HepG2 (cell line): ENCODE results near the gene NET1. TPM values are rescaled to one million over a fixed set of nuclear protein-coding genes. Genes with fewer than 3 reads are reported as not detected.
A peak's percentile ranks its signal among the peaks of the same experiment; 100 is the strongest.

Experiments
- CENPT ChIP-seq: sonication (generic); formaldehyde crosslinking; IDR thresholded peaks from 2 replicates; pipeline ENCODE4 v1.8.0; 2022; ENCODE audit warnings: low read depth, mild to moderate bottlenecking, moderate library complexity, missing genetic modification reagents
- CREB1 ChIP-seq, 2 experiments: fragments of 450-650 bp in 1 of 2; IDR thresholded peaks; 2 replicates each; pipeline ENCODE4 v1.6.1; 2016 to 2017; ENCODE audit warnings: control low read depth in 1 of 2, mild to moderate bottlenecking in 1 of 2, missing compliant biosample characterization in 1 of 2, missing genetic modification characterization in 1 of 2
- ESRRA ChIP-seq: sonication (generic); formaldehyde crosslinking; IDR thresholded peaks from 2 replicates; pipeline ENCODE4 v1.5.1; 2020; ENCODE audit warnings: mild to moderate bottlenecking, low read depth, missing genetic modification reagents
- FIP1L1 ChIP-seq: fragments of 200-400 bp; formaldehyde crosslinking; IDR thresholded peaks from 2 replicates; pipeline ENCODE4 v1.6.1; 2018; ENCODE audit warnings: low read depth, mild to moderate bottlenecking, low read length, moderate library complexity, borderline replicate concordance; ENCODE audit not compliant: insufficient read depth
- GFI1 ChIP-seq: sonication (generic); formaldehyde crosslinking; IDR thresholded peaks from 2 replicates; pipeline ENCODE4 v1.5.0; 2020; ENCODE audit warnings: missing genetic modification reagents, mild to moderate bottlenecking, borderline replicate concordance
- HOXA7 ChIP-seq: sonication (generic); formaldehyde crosslinking; IDR thresholded peaks from 2 replicates; pipeline ENCODE4 v1.8.1; 2022; ENCODE audit warnings: mild to moderate bottlenecking, missing genetic modification reagents, moderate library complexity
- JUND ChIP-seq: sonication (generic); formaldehyde crosslinking; IDR thresholded peaks from 2 replicates; pipeline ENCODE4 v1.8.0; 2022; ENCODE audit warnings: mild to moderate bottlenecking, missing genetic modification reagents
- MAFK ChIP-seq, 2 experiments: IDR thresholded peaks in 1 of 2; conservative IDR thresholded peaks in 1 of 2; 2 replicates each; pipeline ENCODE4 v1.6.1; 2011; ENCODE audit warnings: improper control_type of control experiment in 2 of 2, low read length in 2 of 2
- NRL ChIP-seq: sonication (generic); formaldehyde crosslinking; IDR thresholded peaks from 2 replicates; pipeline ENCODE4 v1.5.0; 2020; ENCODE audit warnings: missing genetic modification reagents, mild to moderate bottlenecking, moderate library complexity, borderline replicate concordance
- PPARG ChIP-seq: conservative IDR thresholded peaks from 2 replicates; pipeline ENCODE4 v1.6.1; 2016; ENCODE audit warnings: missing biosample characterization, missing genetic modification reagents
- TGIF2 ChIP-seq: IDR thresholded peaks from 2 replicates; pipeline ENCODE4 v1.6.1; 2016; ENCODE audit warnings: control low read depth, missing compliant biosample characterization
- ZNF12 ChIP-seq: sonication (generic); formaldehyde crosslinking; IDR thresholded peaks from 2 replicates; pipeline ENCODE4 v1.5.0; 2020; ENCODE audit warnings: missing genetic modification reagents
- ZNF230 ChIP-seq: sonication (generic); formaldehyde crosslinking; IDR thresholded peaks from 2 replicates; pipeline ENCODE4 v1.4.0; 2020; ENCODE audit warnings: mild to moderate bottlenecking, missing genetic modification reagents
- ZNF350 ChIP-seq: sonication (generic); formaldehyde crosslinking; IDR thresholded peaks from 2 replicates; pipeline ENCODE4 v1.4.0; 2020; ENCODE audit warnings: mild to moderate bottlenecking, low read depth, missing genetic modification reagents, borderline replicate concordance
- ZNF616 ChIP-seq: sonication (generic); formaldehyde crosslinking; IDR thresholded peaks from 2 replicates; pipeline ENCODE4 v1.5.0; 2020; ENCODE audit warnings: low read depth, mild to moderate bottlenecking, missing genetic modification reagents
- ZNF720 ChIP-seq: sonication (generic); formaldehyde crosslinking; IDR thresholded peaks from 2 replicates; pipeline ENCODE4 v1.4.0; 2020; ENCODE audit warnings: missing genetic modification reagents
- ZNF781 ChIP-seq: sonication (generic); formaldehyde crosslinking; IDR thresholded peaks from 2 replicates; pipeline ENCODE4 v1.5.1; 2020; ENCODE audit warnings: borderline replicate concordance, mild to moderate bottlenecking, missing genetic modification reagents; ENCODE audit errors: not compliant biosample characterization
- polyA plus RNA-seq, 8 experiments: library from polyadenylated mRNA; depleted of rRNA in 3 of 8; stranded (reverse) in 7 of 8; unstranded in 1 of 8; fragments of >200 nt; fragmentation: Illumina TruSeq in 4 of 8; extraction: Trizol in 4 of 8; gene quantifications; 2 replicates each; pipeline versions ENCODE4 v1.2.1 to v1.2.3, GENCODE V29; 2011 to 2016; ENCODE audit warnings: low read depth in 4 of 8, missing spikeins in 1 of 8, mixed read lengths in 1 of 8; ENCODE audit not compliant: insufficient read depth in 1 of 8
- total RNA-seq, 5 experiments: library from RNA; depleted of rRNA; stranded (reverse); fragments of >200 nt; fragmentation: Illumina TruSeq; extraction: Trizol; gene quantifications; 2 replicates each; pipeline ENCODE4 v1.2.3, GENCODE V29; 2016; ENCODE audit warnings: low read depth in 1 of 5
- TF ChIP-seq, protein P1 (sequence below): sonication (generic); formaldehyde crosslinking; IDR thresholded peaks from 2 replicates; pipeline ENCODE4 v1.5.0; 2020; ENCODE audit warnings: missing genetic modification reagents
- TF ChIP-seq, protein P2 (sequence below): sonication (generic); formaldehyde crosslinking; conservative IDR thresholded peaks from 2 replicates; pipeline ENCODE4 v1.4.0; 2020; ENCODE audit warnings: missing genetic modification reagents
- TF ChIP-seq, protein P3 (sequence below): sonication (generic); formaldehyde crosslinking; IDR thresholded peaks from 2 replicates; pipeline ENCODE4 v1.5.1; 2020; ENCODE audit warnings: missing genetic modification reagents, mild to moderate bottlenecking, borderline replicate concordance
- TF ChIP-seq, protein P4 (sequence below): sonication (generic); formaldehyde crosslinking; conservative IDR thresholded peaks from 2 replicates; pipeline ENCODE4 v1.4.0; 2020; ENCODE audit warnings: mild to moderate bottlenecking, missing genetic modification reagents, moderate library complexity

NET1 gene
- total and polyA plus RNA-seq, 2 of the 13 experiments (the other 11 are each of a cell fraction or from before 2014, with no cell fraction given), result 48.1 to 65.8 TPM

DNA sequence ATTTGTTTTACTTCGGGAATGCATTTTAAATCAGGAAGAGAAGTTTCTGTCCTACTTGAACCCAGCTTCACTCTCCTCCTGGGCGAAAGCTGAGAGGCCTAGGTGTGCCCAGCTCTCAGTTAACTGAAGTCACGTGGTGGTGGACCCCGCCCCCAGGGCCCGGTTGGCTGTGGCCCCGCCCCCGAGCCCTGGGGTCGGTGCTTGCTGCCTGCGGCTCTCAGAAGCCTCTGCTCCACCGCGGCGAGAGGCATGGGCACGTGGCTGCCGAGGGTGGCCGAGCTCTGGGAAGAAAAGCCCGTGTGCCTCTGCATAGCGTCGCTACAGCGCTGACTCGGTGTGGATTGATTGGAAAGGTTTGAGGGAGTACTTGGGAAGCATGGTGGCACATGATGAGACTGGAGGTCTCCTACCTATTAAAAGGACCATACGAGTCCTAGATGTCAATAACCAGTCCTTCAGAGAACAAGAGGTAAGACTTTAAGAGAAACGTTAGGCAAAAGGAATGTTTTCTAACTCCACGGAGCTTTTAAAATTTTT lies 34.1 kb downstream of the NET1 start (continued):
- TF ChIP-seq HOXA7, result no peak
- 0 out of 2 replicates have a peak, but pooled peaks have one; percentile 42 for TF ChIP-seq NRL (CRISPR knock-in tag)
- no peak for TF ChIP-seq GFI1 (CRISPR knock-in tag)
- TF ChIP-seq, protein P1, sequence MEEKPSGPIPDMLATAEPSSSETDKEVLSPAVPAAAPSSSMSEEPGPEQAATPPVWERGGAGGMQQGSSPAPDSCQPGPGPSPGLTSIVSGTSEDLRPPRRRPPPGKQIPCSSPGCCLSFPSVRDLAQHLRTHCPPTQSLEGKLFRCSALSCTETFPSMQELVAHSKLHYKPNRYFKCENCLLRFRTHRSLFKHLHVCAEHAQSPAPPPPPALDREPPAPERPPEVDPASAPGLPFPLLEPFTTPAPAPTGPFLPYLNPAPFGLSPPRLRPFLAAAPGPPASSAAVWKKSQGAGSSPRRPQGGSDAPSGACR (CRISPR knock-in tag), result no peak
- TF ChIP-seq ZNF781, result peak; percentile 97
- peak; percentile 73; the same call in 1 of the 2 replicates for TF ChIP-seq ZNF230 (CRISPR knock-in tag)
- no peak for TF ChIP-seq FIP1L1
- no peak for TF ChIP-seq CENPT
- peak; percentile 91 for TF ChIP-seq ZNF350 (CRISPR knock-in tag)
- TF ChIP-seq ZNF12 (CRISPR knock-in tag), result peak; percentile 80
- peak; percentile 74; the same call in 1 of the 2 replicates for TF ChIP-seq PPARG (CRISPR knock-in tag)
- no peak for TF ChIP-seq CREB1 (IDR thresholded peaks at IDR 0.05)
- TF ChIP-seq CREB1 (CRISPR knock-in tag; IDR thresholded peaks at IDR 0.05), result no peak
- TF ChIP-seq TGIF2 (CRISPR knock-in tag), result peak; percentile 91; the same call in 1 of the 2 replicates
- TF ChIP-seq, protein P2, sequence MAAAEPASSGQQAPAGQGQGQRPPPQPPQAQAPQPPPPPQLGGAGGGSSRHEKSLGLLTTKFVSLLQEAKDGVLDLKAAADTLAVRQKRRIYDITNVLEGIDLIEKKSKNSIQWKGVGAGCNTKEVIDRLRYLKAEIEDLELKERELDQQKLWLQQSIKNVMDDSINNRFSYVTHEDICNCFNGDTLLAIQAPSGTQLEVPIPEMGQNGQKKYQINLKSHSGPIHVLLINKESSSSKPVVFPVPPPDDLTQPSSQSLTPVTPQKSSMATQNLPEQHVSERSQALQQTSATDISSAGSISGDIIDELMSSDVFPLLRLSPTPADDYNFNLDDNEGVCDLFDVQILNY (CRISPR knock-in tag), result peak; percentile 64; the same call in 1 of the 2 replicates
- TF ChIP-seq, protein P3, sequence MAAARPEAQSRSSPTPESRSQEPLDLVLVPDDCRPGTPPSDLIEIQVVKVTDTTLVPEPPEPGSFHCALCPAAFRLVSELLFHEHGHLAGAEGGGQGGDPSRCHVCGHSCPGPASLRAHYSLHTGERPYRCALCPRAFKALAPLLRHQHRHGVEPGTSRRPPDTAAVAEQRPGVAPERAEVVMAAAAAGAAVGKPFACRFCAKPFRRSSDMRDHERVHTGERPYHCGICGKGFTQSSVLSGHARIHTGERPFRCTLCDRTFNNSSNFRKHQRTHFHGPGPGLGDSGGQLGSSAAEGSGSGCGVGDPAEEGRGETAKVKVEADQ (CRISPR knock-in tag), result peak; percentile 70; the same call in 1 of the 2 replicates
- TF ChIP-seq JUND (CRISPR knock-in tag), result no peak
- TF ChIP-seq ESRRA (CRISPR knock-in tag), result 0 out of 2 replicates have a peak, but pooled peaks have one; percentile 74
- TF ChIP-seq ZNF720 (CRISPR knock-in tag), result no peak
- no peak for TF ChIP-seq MAFK (conservative IDR thresholded peaks at IDR 0.05 in 1 of 2, IDR thresholded peaks at IDR 0.05 in 1 of 2; ENCODE audit: low read length in 2 of 2)
- TF ChIP-seq, protein P4, sequence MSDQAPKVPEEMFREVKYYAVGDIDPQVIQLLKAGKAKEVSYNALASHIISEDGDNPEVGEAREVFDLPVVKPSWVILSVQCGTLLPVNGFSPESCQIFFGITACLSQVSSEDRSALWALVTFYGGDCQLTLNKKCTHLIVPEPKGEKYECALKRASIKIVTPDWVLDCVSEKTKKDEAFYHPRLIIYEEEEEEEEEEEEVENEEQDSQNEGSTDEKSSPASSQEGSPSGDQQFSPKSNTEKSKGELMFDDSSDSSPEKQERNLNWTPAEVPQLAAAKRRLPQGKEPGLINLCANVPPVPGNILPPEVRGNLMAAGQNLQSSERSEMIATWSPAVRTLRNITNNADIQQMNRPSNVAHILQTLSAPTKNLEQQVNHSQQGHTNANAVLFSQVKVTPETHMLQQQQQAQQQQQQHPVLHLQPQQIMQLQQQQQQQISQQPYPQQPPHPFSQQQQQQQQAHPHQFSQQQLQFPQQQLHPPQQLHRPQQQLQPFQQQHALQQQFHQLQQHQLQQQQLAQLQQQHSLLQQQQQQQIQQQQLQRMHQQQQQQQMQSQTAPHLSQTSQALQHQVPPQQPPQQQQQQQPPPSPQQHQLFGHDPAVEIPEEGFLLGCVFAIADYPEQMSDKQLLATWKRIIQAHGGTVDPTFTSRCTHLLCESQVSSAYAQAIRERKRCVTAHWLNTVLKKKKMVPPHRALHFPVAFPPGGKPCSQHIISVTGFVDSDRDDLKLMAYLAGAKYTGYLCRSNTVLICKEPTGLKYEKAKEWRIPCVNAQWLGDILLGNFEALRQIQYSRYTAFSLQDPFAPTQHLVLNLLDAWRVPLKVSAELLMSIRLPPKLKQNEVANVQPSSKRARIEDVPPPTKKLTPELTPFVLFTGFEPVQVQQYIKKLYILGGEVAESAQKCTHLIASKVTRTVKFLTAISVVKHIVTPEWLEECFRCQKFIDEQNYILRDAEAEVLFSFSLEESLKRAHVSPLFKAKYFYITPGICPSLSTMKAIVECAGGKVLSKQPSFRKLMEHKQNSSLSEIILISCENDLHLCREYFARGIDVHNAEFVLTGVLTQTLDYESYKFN, result peak; percentile 58
- peak; percentile 72; the same call in 1 of the 2 replicates for TF ChIP-seq ZNF616 (CRISPR knock-in tag)
